SK-N-SH (cell line): ENCODE data around the gene BAZ1B. TPM values are rescaled to one million over a fixed set of nuclear protein-coding genes. Genes with fewer than 3 reads are reported as not detected.
"Not testable (repeated sequence)": the region's sequence is repeated elsewhere in the genome, so short reads cannot be mapped to it uniquely, and the experiment has no call there.

Source experiments
- CTCF ChIA-PET: fragments of 300-600, 350-600 bp; formaldehyde crosslinking; extraction: SDS; loops from one replicate; lab custom pipeline; 2021; lab: Yijun Ruan, JAX
- POLR2A ChIA-PET: fragments of 350-600 bp; sonication (Branson Sonifier 250); formaldehyde crosslinking; extraction: SDS; loops from one replicate; lab custom pipeline; 2020; ENCODE audit warnings: antibody characterized with exemption, inconsistent platforms; lab: Yijun Ruan, JAX
- DNase-seq: peaks from one replicate; pipeline ENCODE4 v3.0.0; 2012
- H2AFZ ChIP-seq: fragments of 200-600 bp; sonication (generic); 2 replicates; pipeline ENCODE4 v1.8.1; 2016; ENCODE audit warnings: antibody characterized with exemption, mild to moderate bottlenecking, low read depth
- H3F3A ChIP-seq: fragments of 200-600 bp; sonication (generic); replicated peaks from 2 replicates; pipeline ENCODE3; 2016; ENCODE audit warnings: antibody characterized with exemption, mild to moderate bottlenecking; ENCODE audit not compliant: insufficient read depth
- H3K27ac ChIP-seq, 2 experiments: fragments of 200-500 bp in 1 of 2; fragments of 200-600 bp in 1 of 2; sonication (Bioruptor generic) in 1 of 2; sonication (generic), shearing (Covaris generic) in 1 of 2; 2 replicates each; pipeline versions ENCODE4 v1.5.1 to v1.6.1; 2014 to 2016; ENCODE audit warnings: low read depth in 2 of 2, inconsistent platforms in 1 of 2, low read length in 1 of 2, mild to moderate bottlenecking in 1 of 2, mixed read lengths in 1 of 2
- H3K27me3 ChIP-seq: fragments of 200-600 bp; sonication (generic), shearing (Covaris generic); 2 replicates; pipeline ENCODE4 v1.6.1; 2016; ENCODE audit warnings: mixed run types; ENCODE audit not compliant: insufficient read depth
- H3K36me3 ChIP-seq, 2 experiments: fragments of 200-500 bp in 1 of 2; fragments of 200-600 bp in 1 of 2; sonication (Bioruptor generic) in 1 of 2; sonication (generic) in 1 of 2; replicated peaks in 1 of 2; 2 replicates each; pipeline versions ENCODE3 to v1.5.1; 2014 to 2016; ENCODE audit warnings: low read length in 1 of 2, mild to moderate bottlenecking in 1 of 2; ENCODE audit not compliant: insufficient read depth in 2 of 2, control insufficient read depth in 1 of 2
- H3K4me1 ChIP-seq, 2 experiments: fragments of 200-500 bp in 1 of 2; fragments of 200-600 bp in 1 of 2; sonication (Bioruptor generic) in 1 of 2; sonication (generic), shearing (Covaris generic) in 1 of 2; 2 replicates each; pipeline versions ENCODE4 v1.5.1 to v1.6.1; 2014 to 2016; ENCODE audit warnings: low read depth in 1 of 2, low read length in 1 of 2, mixed run types in 1 of 2; ENCODE audit not compliant: insufficient read depth in 2 of 2, control insufficient read depth in 1 of 2
- H3K4me2 ChIP-seq: fragments of 200-600 bp; sonication (generic), shearing (Covaris generic); 2 replicates; pipeline ENCODE4 v1.6.1; 2017; ENCODE audit warnings: mixed run types
- H3K4me3 ChIP-seq, 2 experiments: fragments of 200-500 bp in 1 of 2; fragments of 200-600 bp in 1 of 2; sonication (Bioruptor generic) in 1 of 2; sonication (generic), shearing (Covaris generic) in 1 of 2; 2 replicates each; pipeline versions ENCODE4 v1.5.1 to v1.8.1; 2014 to 2016; ENCODE audit warnings: low read depth in 2 of 2, inconsistent platforms in 1 of 2, low read length in 1 of 2, mild to moderate bottlenecking in 1 of 2, mixed read lengths in 1 of 2, moderate library complexity in 1 of 2
- H3K79me2 ChIP-seq: fragments of 200-600 bp; sonication (generic); 2 replicates; pipeline ENCODE4 v1.8.1; 2017; ENCODE audit warnings: mild to moderate bottlenecking; ENCODE audit not compliant: insufficient read depth
- H3K9ac ChIP-seq: fragments of 200-600 bp; sonication (generic); 2 replicates; pipeline ENCODE4 v1.6.1; 2017; ENCODE audit warnings: mixed run types
- H3K9me2 ChIP-seq: fragments of 200-600 bp; sonication (generic); 2 replicates; pipeline ENCODE4 v1.6.1; 2017; ENCODE audit warnings: mixed run types
- H3K9me3 ChIP-seq: fragments of 200-600 bp; sonication (generic); 2 replicates; pipeline ENCODE4 v1.6.1; 2017; ENCODE audit warnings: mixed run types, mild to moderate bottlenecking, moderate library complexity
- H4K20me1 ChIP-seq: fragments of 200-600 bp; sonication (generic); 2 replicates; pipeline ENCODE4 v1.6.1; 2017; ENCODE audit warnings: mild to moderate bottlenecking, mixed run types; ENCODE audit not compliant: insufficient read depth
- EP300 ChIP-seq, 2 experiments: IDR thresholded peaks; 2 replicates each; pipeline versions ENCODE4 v1.4.0 to v1.6.1; 2012; ENCODE audit warnings: borderline replicate concordance in 1 of 2, low read depth in 1 of 2, low read length in 1 of 2
- EZH2phosphoT487 ChIP-seq: fragments of 200-600 bp; sonication (generic); IDR thresholded peaks from 2 replicates; pipeline ENCODE4 v1.6.1; 2017; ENCODE audit warnings: low read depth, mixed run types, mild to moderate bottlenecking, antibody characterized with exemption, moderate library complexity, borderline replicate concordance
- FOXM1 ChIP-seq: IDR thresholded peaks from 2 replicates; pipeline ENCODE4 v1.4.0; 2012; ENCODE audit warnings: low read depth, mild to moderate bottlenecking
- GATA2 ChIP-seq: sonication (generic); formaldehyde crosslinking; IDR thresholded peaks from 2 replicates; pipeline ENCODE4 v1.5.0; 2020; ENCODE audit warnings: mild to moderate bottlenecking, missing genetic modification reagents
- MAX ChIP-seq: IDR thresholded peaks from 2 replicates; pipeline ENCODE4 v1.4.0; 2012; ENCODE audit warnings: low read depth
- MXI1 ChIP-seq: IDR thresholded peaks from 2 replicates; pipeline ENCODE4 v1.6.1; 2012; ENCODE audit warnings: mild to moderate bottlenecking, low read depth, low read length, improper control_type of control experiment
- NFIC ChIP-seq: IDR thresholded peaks from 2 replicates; pipeline ENCODE4 v1.4.0; 2012; ENCODE audit warnings: borderline replicate concordance
- RFX5 ChIP-seq: IDR thresholded peaks from 2 replicates; pipeline ENCODE4 v1.6.1; 2012; ENCODE audit warnings: mild to moderate bottlenecking, improper control_type of control experiment, low read length
- WGBS: methylation state at CpG from one replicate; pipeline ENCODE4 v1.1.6; 2017; ENCODE audit warnings: low lambda C conversion rate; 5-methylcytosine and 5-hydroxymethylcytosine counted together
- polyA plus RNA-seq, 3 experiments: library from polyadenylated mRNA; depleted of rRNA; stranded (reverse); fragments of >200 nt; gene quantifications; 2 replicates each; pipeline ENCODE4 v1.2.3, GENCODE V29; 2012

Gene BAZ1B
- polyA plus RNA-seq, 1 of the 3 experiments (the other 2 are of a cell fraction) = 20.9 TPM

- Histone ChIP-seq H3K9ac (no peak overlapping the region), H4K20me1 (peaks cover 51% of the 10 kb centered on the region), H3K27ac (no peak overlapping the region), H3K9me2 (no peaks in the 10 kb centered on the region), H3K36me3 (peaks cover 53 to 95% of the 10 kb centered on the region in 2 experiments), H3K79me2 (peaks cover 100% of the 10 kb centered on the region), H2AFZ (no peak overlapping the region), H3F3A (peaks cover 28% of the 10 kb centered on the region), H3K4me1 (no peaks in the 10 kb centered on the region), H3K27me3 (no peaks in the 10 kb centered on the region), H3K9me3 (no peaks in the 10 kb centered on the region), H3K4me3 (no peak overlapping the region), H3K4me2 (no peak overlapping the region)
- WGBS = 93% methylated on average over 7 of the region's 7 CpGs
- ChIA-PET POLR2A (no interaction called here), CTCF (no interaction called here)
- DNase-seq = no peak
- TF ChIP-seq NFIC (no peak), FOXM1 (no peak)
These were observed 25.5 kb downstream of the BAZ1B start for GRCh38 chr7:73496626-73497025.

- not testable (repeated sequence) for H3K4me3 ChIP-seq
- peaks cover 50 to 95% of the 10 kb centered on the region in 2 experiments for H3K36me3 ChIP-seq
- POLR2A ChIA-PET = interaction anchor here (1.0 kb wide), 1 partner anchor 16 kb away, joined by 3 read pairs; no protein-coding TSS in a partner anchor
These were observed 26.6 kb downstream of the BAZ1B start for GRCh38 chr7:73495507-73495906.

GRCh38 chr7:73489976-73490375, 32.1 kb downstream of the BAZ1B start:
- H2AFZ ChIP-seq = no peak overlapping the region
- peaks cover 62 to 88% of the 10 kb centered on the region in 2 experiments for H3K36me3 ChIP-seq
- H3K4me3 ChIP-seq = no peak overlapping the region
- DNase-seq = no peak
- TF ChIP-seq RFX5 (no peak), MXI1 (no peak), EP300 (IDR thresholded peaks at IDR 0.05; ENCODE audit: borderline replicate concordance in 1 of 2, low read depth in 1 of 2, low read length in 1 of 2) (no peak), GATA2 (CRISPR knock-in tag) (no peak), EZH2phosphoT487 (no peak), MAX (no peak), NFIC (no peak)
- ChIA-PET CTCF (interaction anchor here (0.9 to 1.1 kb wide), 3 partner anchors 13 to 38 kb away, joined by 3 read pairs; no protein-coding TSS in a partner anchor), POLR2A (no interaction called here)
- no peak overlapping the region for H3K27ac ChIP-seq
- H3K4me1 ChIP-seq = 0 out of 4 replicates have a peak, but pooled peaks cover 0 to 7% of the 10 kb centered on the region in 2 experiments
- no peak overlapping the region for H3K9ac ChIP-seq
- peaks cover 26% of the 10 kb centered on the region for H3F3A ChIP-seq
- no peaks in the 10 kb centered on the region for H3K9me2 ChIP-seq
- H3K4me2 ChIP-seq = no peak overlapping the region
- H3K27me3 ChIP-seq = no peaks in the 10 kb centered on the region
- no peaks in the 10 kb centered on the region for H3K9me3 ChIP-seq
- H3K79me2 ChIP-seq = peaks cover 98% of the 10 kb centered on the region
- H4K20me1 ChIP-seq = peaks cover 23% of the 10 kb centered on the region

More at GRCh38 chr7:73495507-73495906, 26.6 kb downstream of the BAZ1B start:
- H2AFZ ChIP-seq, H3K27me3 ChIP-seq, H3K9me3 ChIP-seq, DNase-seq, H3K4me2 ChIP-seq, H3K4me1 ChIP-seq, H3K9ac ChIP-seq, H3K9me2 ChIP-seq, H3K27ac ChIP-seq: not testable (repeated sequence)
- H4K20me1 ChIP-seq = peaks cover 43% of the 10 kb centered on the region
- CTCF ChIA-PET = interaction anchor here (1.6 kb wide), 1 partner anchor 23 kb away, joined by 3 read pairs; no protein-coding TSS in a partner anchor
- peaks cover 28% of the 10 kb centered on the region for H3F3A ChIP-seq
- peaks cover 100% of the 10 kb centered on the region for H3K79me2 ChIP-seq
- whole genome bisulfite sequencing = 95% methylated on average over 2 of the region's 2 CpGs
